ENCODE data around the gene LYPD6.

DNA sequence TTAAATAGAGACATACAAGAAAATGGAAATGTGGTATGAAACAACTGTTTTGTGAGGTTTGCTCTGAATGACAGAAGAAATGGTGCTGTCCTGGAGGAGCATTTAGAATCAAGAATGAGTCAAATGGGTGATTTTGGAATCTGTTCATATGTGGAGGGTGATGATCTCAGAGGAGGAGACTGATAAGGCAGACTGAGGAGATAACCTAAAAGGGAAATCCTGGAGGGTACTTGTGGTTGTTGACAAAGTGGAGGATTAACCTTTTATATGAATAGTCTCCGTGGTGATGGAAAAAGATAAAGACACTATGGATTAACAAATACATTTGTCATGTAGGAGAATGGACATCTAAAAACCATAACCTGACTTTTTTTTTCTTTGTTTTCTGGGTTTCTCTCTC is 183.1 kb downstream of the LYPD6 start:
- no peak for TF ChIP-seq ZC3H10 (CRISPR knock-in tag; IDR thresholded peaks at IDR 0.05)
- TF ChIP-seq, protein P1, sequence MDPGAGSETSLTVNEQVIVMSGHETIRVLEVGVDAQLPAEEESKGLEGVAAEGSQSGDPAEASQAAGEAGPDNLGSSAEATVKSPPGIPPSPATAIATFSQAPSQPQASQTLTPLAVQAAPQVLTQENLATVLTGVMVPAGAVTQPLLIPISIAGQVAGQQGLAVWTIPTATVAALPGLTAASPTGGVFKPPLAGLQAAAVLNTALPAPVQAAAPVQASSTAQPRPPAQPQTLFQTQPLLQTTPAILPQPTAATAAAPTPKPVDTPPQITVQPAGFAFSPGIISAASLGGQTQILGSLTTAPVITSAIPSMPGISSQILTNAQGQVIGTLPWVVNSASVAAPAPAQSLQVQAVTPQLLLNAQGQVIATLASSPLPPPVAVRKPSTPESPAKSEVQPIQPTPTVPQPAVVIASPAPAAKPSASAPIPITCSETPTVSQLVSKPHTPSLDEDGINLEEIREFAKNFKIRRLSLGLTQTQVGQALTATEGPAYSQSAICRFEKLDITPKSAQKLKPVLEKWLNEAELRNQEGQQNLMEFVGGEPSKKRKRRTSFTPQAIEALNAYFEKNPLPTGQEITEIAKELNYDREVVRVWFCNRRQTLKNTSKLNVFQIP (CRISPR knock-in tag; IDR thresholded peaks at IDR 0.05; ENCODE audit: borderline replicate concordance, low read depth) = no peak

Data from SK-N-SH treated with all-trans-retinoic acid at 6 μM for 48 hours (cell line).